Measurements from ENCODE around the gene NPAS3.

The NPAS3 gene

GRCh38 chr14:33790996-33791395, 852.3 kb downstream of the NPAS3 start:
- Histone ChIP-seq H3K4me1 (ENCODE audit: control insufficient read depth, insufficient read depth, low read length) (peaks cover 3% of the 10 kb centered on the region), H3K4me3 (ENCODE audit: low read depth, low read length) (no peak overlapping the region), H3K9me3 (ENCODE audit: control insufficient read depth, insufficient read depth, low read depth, low read length) (no peaks in the 10 kb centered on the region), H3K36me3 (ENCODE audit: control insufficient read depth in 2 of 2, insufficient read depth in 1 of 2, low read length in 2 of 2) (no peaks in the 10 kb centered on the region), H3K27ac (ENCODE audit: extremely low read depth, low read depth, low read length) (no peak overlapping the region)
- TF ChIP-seq ZNF629 (tag by site-specific recombination; IDR thresholded peaks at IDR 0.05) (no peak), ZNF571 (tag by site-specific recombination; IDR thresholded peaks at IDR 0.05) (no peak), ZNF280C (tag by site-specific recombination; IDR thresholded peaks at IDR 0.05) (no peak), IKZF3 (tag by site-specific recombination; IDR thresholded peaks at IDR 0.05) (no peak), ZNF621 (tag by site-specific recombination; IDR thresholded peaks at IDR 0.05) (no peak), ZNF561 (tag by site-specific recombination; IDR thresholded peaks at IDR 0.05; ENCODE audit: borderline replicate concordance) (no peak), ZNF146 (tag by site-specific recombination; IDR thresholded peaks at IDR 0.05) (no peak)
- ChIA-PET POLR2A (no interaction called here), CTCF (interaction anchor here (0.7 to 2.1 kb wide), 2 partner anchors 115 to 534 kb away, joined by 4 to 5 read pairs; no protein-coding TSS in a partner anchor)

GRCh38 chr14:33792009-33792719, 853.5 kb downstream of the NPAS3 start:
- Histone ChIP-seq H3K4me1 (ENCODE audit: control insufficient read depth, insufficient read depth, low read length) (peaks cover 2% of the 10 kb centered on the region), H3K27ac (ENCODE audit: extremely low read depth, low read depth, low read length) (no peak overlapping the region), H3K36me3 (ENCODE audit: control insufficient read depth in 2 of 2, insufficient read depth in 1 of 2, low read length in 2 of 2) (no peaks in the 10 kb centered on the region), H3K9me3 (ENCODE audit: control insufficient read depth, insufficient read depth, low read depth, low read length) (no peaks in the 10 kb centered on the region), H3K4me3 (ENCODE audit: low read depth, low read length) (no peak overlapping the region)
- ChIA-PET POLR2A (no interaction called here), CTCF (interaction anchor here (0.6 to 2.5 kb wide), 50 partner anchors 8 to 1471 kb away, joined by 3 to 33 read pairs (median 3); no protein-coding TSS in a partner anchor)
- TF ChIP-seq ZNF404 (tag by site-specific recombination; IDR thresholded peaks at IDR 0.05) (no peak), ZNF362 (tag by site-specific recombination; IDR thresholded peaks at IDR 0.05) (peak; percentile 78; the same call in 1 of the 2 replicates), SCRT2 (tag by site-specific recombination; IDR thresholded peaks at IDR 0.05) (peak; percentile 26; the same call in 1 of the 2 replicates)

- H3K9me3 ChIP-seq (ENCODE audit: control insufficient read depth, insufficient read depth, low read depth, low read length), result no peaks in the 10 kb centered on the region
- ChIA-PET POLR2A (no interaction called here), CTCF (interaction anchor here (0.6 to 2.5 kb wide), 59 partner anchors 9 to 1471 kb away, joined by 3 to 33 read pairs (median 3); no protein-coding TSS in a partner anchor)
- H3K4me1 ChIP-seq (ENCODE audit: control insufficient read depth, insufficient read depth, low read length), result no peaks in the 10 kb centered on the region; the same call in 1 of the 2 replicates
- H3K27ac ChIP-seq (ENCODE audit: extremely low read depth, low read depth, low read length), result no peak overlapping the region
- H3K4me3 ChIP-seq (ENCODE audit: low read depth, low read length), result no peak overlapping the region
- H3K36me3 ChIP-seq (ENCODE audit: control insufficient read depth in 2 of 2, insufficient read depth in 1 of 2, low read length in 2 of 2), result no peaks in the 10 kb centered on the region
- TF ChIP-seq ZBTB11 (tag by site-specific recombination; conservative IDR thresholded peaks at IDR 0.05; ENCODE audit: low read depth) (peak; percentile 42; the same call in 1 of the 2 replicates), CTCF (tag by site-specific recombination; IDR thresholded peaks at IDR 0.05) (peak; percentile 76), ZNF692 (tag by site-specific recombination; IDR thresholded peaks at IDR 0.05) (peak; percentile 57), ZNF248 (tag by site-specific recombination; IDR thresholded peaks at IDR 0.05) (no peak), ZBTB17 (tag by site-specific recombination; IDR thresholded peaks at IDR 0.05) (peak; percentile 20; the same call in 1 of the 2 replicates), ZNF664 (tag by site-specific recombination; IDR thresholded peaks at IDR 0.05) (peak; percentile 90), PRDM6 (tag by site-specific recombination; IDR thresholded peaks at IDR 0.05) (peak; percentile 48), ZNF561 (tag by site-specific recombination; IDR thresholded peaks at IDR 0.05; ENCODE audit: borderline replicate concordance) (peak; percentile 54; the same call in 1 of the 2 replicates)
Measured at GRCh38 chr14:33792720-33793368, 854.2 kb downstream of the NPAS3 start.
